GM19397 (cell line): ENCODE data around the gene SKAP2.

Experiments
- ATAC-seq: cut with Tn5 transposase; IDR thresholded peaks from one replicate; pipeline ENCODE4 v1.9.1; 2021; ENCODE audit warnings: mild to moderate bottlenecking, moderate library complexity; ENCODE audit not compliant: unreplicated experiment

SKAP2 gene

GRCh38 chr7:26642416-26642815 lies 222.0 kb downstream of the SKAP2 start:
- ATAC-seq = no peak

GRCh38 chr7:26639695-26640094 lies 224.7 kb downstream of the SKAP2 start:
- no peak for ATAC-seq

DNA sequence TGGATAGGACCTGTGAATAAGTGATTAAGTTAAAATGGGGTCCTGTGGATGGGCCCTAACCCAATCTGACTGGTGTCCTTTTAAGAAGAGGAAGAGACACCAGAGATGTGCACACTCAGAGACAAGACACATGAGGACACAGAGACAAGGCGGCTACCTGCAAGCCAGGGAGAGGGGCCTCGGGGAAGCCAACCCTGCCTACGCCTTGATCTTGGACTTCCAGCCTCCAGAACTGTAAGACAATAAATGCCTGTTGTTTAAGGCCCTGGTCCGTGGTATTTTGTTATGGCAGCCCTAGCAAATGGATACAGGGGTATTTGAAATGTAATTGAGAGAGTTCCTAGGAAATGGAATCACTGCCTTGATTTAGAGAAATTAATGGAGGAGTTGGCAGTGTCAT lies 225.3 kb downstream of the SKAP2 start:
- ATAC-seq = no peak

- ATAC-seq = no peak
These were observed 226.2 kb downstream of the SKAP2 start for GRCh38 chr7:26638140-26638539.

- ATAC-seq = no peak
These were observed 226.8 kb downstream of the SKAP2 start for GRCh38 chr7:26637610-26638009.

- ATAC-seq = no peak
These were observed 227.6 kb downstream of the SKAP2 start for GRCh38 chr7:26636808-26637207.

GRCh38 chr7:26633557-26633956 lies 230.8 kb downstream of the SKAP2 start:
- ATAC-seq = no peak

- ATAC-seq = no peak
These were observed 232.8 kb downstream of the SKAP2 start for GRCh38 chr7:26631601-26632000.

- ATAC-seq = no peak
These were observed 233.3 kb downstream of the SKAP2 start for GRCh38 chr7:26630941-26631580.

DNA sequence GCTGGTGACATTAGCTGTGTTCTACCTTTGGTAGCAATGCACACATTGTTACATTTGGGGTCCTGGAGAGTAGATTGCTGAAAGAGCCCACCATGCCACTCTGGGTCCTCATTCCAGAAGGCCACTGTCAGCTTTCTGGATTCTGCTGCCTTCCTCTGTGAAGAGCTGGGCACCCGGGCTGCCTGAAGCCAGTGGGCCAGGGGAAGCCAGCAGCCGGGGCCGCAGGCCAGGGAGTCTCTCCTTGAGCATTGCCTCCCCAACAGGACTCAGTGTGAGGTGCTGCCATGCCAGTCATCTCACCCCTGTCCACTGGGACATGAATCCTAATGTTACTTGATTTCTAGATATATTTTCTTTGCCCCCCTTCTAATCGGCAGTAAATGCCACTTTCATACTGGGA lies 234.0 kb downstream of the SKAP2 start:
- no peak for ATAC-seq

- no peak for ATAC-seq
These were observed 234.7 kb downstream of the SKAP2 start for GRCh38 chr7:26629696-26630095.

DNA sequence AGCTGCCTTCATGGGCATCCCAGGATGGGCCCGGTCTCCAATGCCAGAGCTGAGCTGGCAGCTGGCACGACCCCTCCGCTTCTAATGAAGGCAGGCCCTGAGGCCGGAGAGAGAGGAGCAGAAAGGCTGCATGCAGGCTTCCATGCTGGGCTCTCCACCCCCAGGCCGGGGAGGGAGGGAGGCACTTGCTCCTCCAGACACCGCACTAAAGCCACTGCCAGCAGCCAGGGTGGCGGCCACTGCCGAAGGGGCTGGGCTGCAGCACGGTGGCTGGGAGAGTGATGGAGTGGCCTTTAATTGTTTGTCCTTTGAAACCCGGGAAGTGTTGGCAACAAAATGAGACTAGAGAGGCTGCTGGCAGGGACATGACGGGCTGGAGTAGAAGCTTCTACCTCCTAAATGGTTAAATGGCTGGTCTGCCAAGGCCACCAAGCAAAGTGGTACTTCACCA lies 236.5 kb downstream of the SKAP2 start:
- ATAC-seq = no peak

- ATAC-seq = no peak
These were observed 237.2 kb downstream of the SKAP2 start for GRCh38 chr7:26627221-26627620.

- no peak for ATAC-seq
These were observed 237.7 kb downstream of the SKAP2 start for GRCh38 chr7:26626687-26627086.

GRCh38 chr7:26626156-26626555 lies 238.2 kb downstream of the SKAP2 start:
- no peak for ATAC-seq

DNA sequence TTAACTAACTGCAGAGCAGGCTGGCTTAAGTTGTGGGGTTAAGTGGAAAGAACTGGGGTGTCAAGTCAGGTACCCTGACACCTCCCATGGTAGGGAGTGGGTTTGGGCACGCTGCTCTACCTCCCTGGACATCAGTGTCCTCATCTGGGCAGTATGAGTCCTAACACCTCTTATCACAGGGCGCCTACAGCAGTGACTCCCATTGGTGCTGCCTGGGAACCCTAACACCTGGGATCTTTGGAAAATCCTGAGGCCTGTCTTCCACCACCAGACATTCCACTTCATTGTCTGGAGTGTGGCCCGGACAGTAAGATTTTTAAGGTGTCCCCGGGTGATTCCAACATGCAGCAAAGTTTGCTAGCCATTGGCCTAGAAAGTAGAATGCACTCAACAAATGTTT lies 239.1 kb downstream of the SKAP2 start:
- ATAC-seq = no peak

GRCh38 chr7:26624839-26625238 lies 239.6 kb downstream of the SKAP2 start:
- no peak for ATAC-seq

DNA sequence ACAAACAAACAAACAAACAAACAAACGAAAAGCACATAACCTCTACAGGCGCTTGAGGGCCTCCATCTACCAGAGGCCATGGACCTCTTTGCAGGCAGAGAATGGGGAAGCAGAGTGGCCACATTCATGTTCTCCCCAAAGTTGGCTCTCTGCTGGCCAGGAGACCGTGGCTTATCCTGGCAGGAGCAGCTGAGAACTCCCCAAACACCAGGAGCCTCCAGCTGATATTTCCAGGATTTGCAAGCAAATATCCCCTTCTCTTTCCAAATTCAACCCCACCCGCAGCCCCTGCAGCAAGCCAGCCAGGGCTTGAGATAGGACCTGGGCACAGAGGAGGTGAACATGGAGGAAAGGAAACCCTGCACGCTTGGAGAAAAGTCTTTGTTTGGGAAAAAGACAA lies 240.0 kb downstream of the SKAP2 start:
- ATAC-seq = no peak

- no peak for ATAC-seq
These were observed 244.0 kb downstream of the SKAP2 start for GRCh38 chr7:26620352-26620751.

GRCh38 chr7:26619348-26619984 lies 244.9 kb downstream of the SKAP2 start:
- no peak for ATAC-seq

GRCh38 chr7:26618898-26619297 lies 245.5 kb downstream of the SKAP2 start:
- no peak for ATAC-seq

- ATAC-seq = no peak
These were observed 245.9 kb downstream of the SKAP2 start for GRCh38 chr7:26618449-26618848.
